SK-N-SH (cell line): Measurements from ENCODE around the gene TLNRD1. TPM values are rescaled to one million over a fixed set of nuclear protein-coding genes. Genes with fewer than 3 reads are reported as not detected.

ENCODE experiments used
- CTCF ChIA-PET: fragments of 300-600, 350-600 bp; formaldehyde crosslinking; extraction: SDS; loops from one replicate; lab custom pipeline; 2021; lab: Yijun Ruan, JAX
- POLR2A ChIA-PET: fragments of 350-600 bp; sonication (Branson Sonifier 250); formaldehyde crosslinking; extraction: SDS; loops from one replicate; lab custom pipeline; 2020; ENCODE audit warnings: antibody characterized with exemption, inconsistent platforms; lab: Yijun Ruan, JAX
- DNase-seq: peaks from one replicate; pipeline ENCODE4 v3.0.0; 2012
- H2AFZ ChIP-seq: fragments of 200-600 bp; sonication (generic); 2 replicates; pipeline ENCODE4 v1.8.1; 2016; ENCODE audit warnings: antibody characterized with exemption, mild to moderate bottlenecking, low read depth
- H3F3A ChIP-seq: fragments of 200-600 bp; sonication (generic); replicated peaks from 2 replicates; pipeline ENCODE3; 2016; ENCODE audit warnings: antibody characterized with exemption, mild to moderate bottlenecking; ENCODE audit not compliant: insufficient read depth
- H3K27ac ChIP-seq, 2 experiments: fragments of 200-500 bp in 1 of 2; fragments of 200-600 bp in 1 of 2; sonication (Bioruptor generic) in 1 of 2; sonication (generic), shearing (Covaris generic) in 1 of 2; 2 replicates each; pipeline versions ENCODE4 v1.5.1 to v1.6.1; 2014 to 2016; ENCODE audit warnings: low read depth in 2 of 2, inconsistent platforms in 1 of 2, low read length in 1 of 2, mild to moderate bottlenecking in 1 of 2, mixed read lengths in 1 of 2
- H3K27me3 ChIP-seq: fragments of 200-600 bp; sonication (generic), shearing (Covaris generic); 2 replicates; pipeline ENCODE4 v1.6.1; 2016; ENCODE audit warnings: mixed run types; ENCODE audit not compliant: insufficient read depth
- H3K36me3 ChIP-seq, 2 experiments: fragments of 200-500 bp in 1 of 2; fragments of 200-600 bp in 1 of 2; sonication (Bioruptor generic) in 1 of 2; sonication (generic) in 1 of 2; replicated peaks in 1 of 2; 2 replicates each; pipeline versions ENCODE3 to v1.5.1; 2014 to 2016; ENCODE audit warnings: low read length in 1 of 2, mild to moderate bottlenecking in 1 of 2; ENCODE audit not compliant: insufficient read depth in 2 of 2, control insufficient read depth in 1 of 2
- H3K4me1 ChIP-seq, 2 experiments: fragments of 200-500 bp in 1 of 2; fragments of 200-600 bp in 1 of 2; sonication (Bioruptor generic) in 1 of 2; sonication (generic), shearing (Covaris generic) in 1 of 2; 2 replicates each; pipeline versions ENCODE4 v1.5.1 to v1.6.1; 2014 to 2016; ENCODE audit warnings: low read depth in 1 of 2, low read length in 1 of 2, mixed run types in 1 of 2; ENCODE audit not compliant: insufficient read depth in 2 of 2, control insufficient read depth in 1 of 2
- H3K4me2 ChIP-seq: fragments of 200-600 bp; sonication (generic), shearing (Covaris generic); 2 replicates; pipeline ENCODE4 v1.6.1; 2017; ENCODE audit warnings: mixed run types
- H3K4me3 ChIP-seq, 2 experiments: fragments of 200-500 bp in 1 of 2; fragments of 200-600 bp in 1 of 2; sonication (Bioruptor generic) in 1 of 2; sonication (generic), shearing (Covaris generic) in 1 of 2; 2 replicates each; pipeline versions ENCODE4 v1.5.1 to v1.8.1; 2014 to 2016; ENCODE audit warnings: low read depth in 2 of 2, inconsistent platforms in 1 of 2, low read length in 1 of 2, mild to moderate bottlenecking in 1 of 2, mixed read lengths in 1 of 2, moderate library complexity in 1 of 2
- H3K79me2 ChIP-seq: fragments of 200-600 bp; sonication (generic); 2 replicates; pipeline ENCODE4 v1.8.1; 2017; ENCODE audit warnings: mild to moderate bottlenecking; ENCODE audit not compliant: insufficient read depth
- H3K9ac ChIP-seq: fragments of 200-600 bp; sonication (generic); 2 replicates; pipeline ENCODE4 v1.6.1; 2017; ENCODE audit warnings: mixed run types
- H3K9me2 ChIP-seq: fragments of 200-600 bp; sonication (generic); 2 replicates; pipeline ENCODE4 v1.6.1; 2017; ENCODE audit warnings: mixed run types
- H3K9me3 ChIP-seq: fragments of 200-600 bp; sonication (generic); 2 replicates; pipeline ENCODE4 v1.6.1; 2017; ENCODE audit warnings: mixed run types, mild to moderate bottlenecking, moderate library complexity
- H4K20me1 ChIP-seq: fragments of 200-600 bp; sonication (generic); 2 replicates; pipeline ENCODE4 v1.6.1; 2017; ENCODE audit warnings: mild to moderate bottlenecking, mixed run types; ENCODE audit not compliant: insufficient read depth
- CHD2 ChIP-seq: fragments of 150-350 bp; IDR thresholded peaks from 2 replicates; pipeline ENCODE4 v1.6.1; 2018; ENCODE audit warnings: low read length; ENCODE audit not compliant: partially characterized antibody
- CTCF ChIP-seq: fragments of 200-600 bp; sonication (generic); IDR thresholded peaks from 2 replicates; pipeline ENCODE4 v1.6.1; 2017; ENCODE audit warnings: antibody characterized with exemption, mild to moderate bottlenecking, moderate library complexity
- FOSL2 ChIP-seq: IDR thresholded peaks from 2 replicates; pipeline ENCODE4 v1.4.0; 2012; ENCODE audit warnings: low read depth, mild to moderate bottlenecking, moderate library complexity, borderline replicate concordance
- FOXJ3 ChIP-seq: sonication (generic); formaldehyde crosslinking; IDR thresholded peaks from 2 replicates; pipeline ENCODE4 v1.5.1; 2020; ENCODE audit warnings: mild to moderate bottlenecking, missing genetic modification reagents
- FOXM1 ChIP-seq: IDR thresholded peaks from 2 replicates; pipeline ENCODE4 v1.4.0; 2012; ENCODE audit warnings: low read depth, mild to moderate bottlenecking
- GABPA ChIP-seq: IDR thresholded peaks from 2 replicates; pipeline ENCODE4 v1.4.0; 2012; ENCODE audit warnings: low read depth, mild to moderate bottlenecking
- IRF3 ChIP-seq: fragments of 150-350 bp; IDR thresholded peaks from 2 replicates; pipeline ENCODE4 v1.6.1; 2016; ENCODE audit warnings: mild to moderate bottlenecking, low read depth, low read length
- PBX3 ChIP-seq: IDR thresholded peaks from 2 replicates; pipeline ENCODE4; 2012
- POLR2AphosphoS5 ChIP-seq: IDR thresholded peaks from 2 replicates; pipeline ENCODE4 v1.6.1; 2012; ENCODE audit warnings: low read depth, low read length
- RAD21 ChIP-seq: IDR thresholded peaks from 2 replicates; pipeline ENCODE4 v1.6.1; 2012; ENCODE audit warnings: mild to moderate bottlenecking, low read length
- RCOR1 ChIP-seq: fragments of 150-350 bp; IDR thresholded peaks from 2 replicates; pipeline ENCODE4 v1.6.1; 2017; ENCODE audit warnings: antibody characterized with exemption, low read length
- REST ChIP-seq: IDR thresholded peaks from 2 replicates; pipeline ENCODE4 v1.6.1; 2012; ENCODE audit warnings: mild to moderate bottlenecking, low read depth, low read length, moderate library complexity
- SIN3A ChIP-seq: IDR thresholded peaks from 2 replicates; pipeline ENCODE4 v1.6.1; 2012; ENCODE audit warnings: low read depth, mild to moderate bottlenecking, low read length, moderate library complexity, borderline replicate concordance
- TEAD4 ChIP-seq: IDR thresholded peaks from 2 replicates; pipeline ENCODE4 v1.4.0; 2012; ENCODE audit warnings: mild to moderate bottlenecking, borderline replicate concordance; ENCODE audit not compliant: insufficient read depth
- USF1 ChIP-seq: IDR thresholded peaks from 2 replicates; pipeline ENCODE4 v1.4.0; 2012; ENCODE audit warnings: low read depth, borderline replicate concordance
- ZBTB33 ChIP-seq: IDR thresholded peaks from 2 replicates; pipeline ENCODE4 v1.4.0; 2012; ENCODE audit warnings: low read depth, borderline replicate concordance
- WGBS: methylation state at CpG from one replicate; pipeline ENCODE4 v1.1.6; 2017; ENCODE audit warnings: low lambda C conversion rate; 5-methylcytosine and 5-hydroxymethylcytosine counted together
- polyA plus RNA-seq, 3 experiments: library from polyadenylated mRNA; depleted of rRNA; stranded (reverse); fragments of >200 nt; gene quantifications; 2 replicates each; pipeline ENCODE4 v1.2.3, GENCODE V29; 2012

TLNRD1 gene
- polyA plus RNA-seq, 1 of the 3 experiments (the other 2 are of a cell fraction) = 5.0 TPM

- TF ChIP-seq IRF3 (no peak), ZBTB33 (no peak)
- TF ChIP-seq, all 33 proteins: peak for 0
Measured at GRCh38 chr15:81043281-81043934, 42.7 kb downstream of the TLNRD1 start (continued).

GRCh38 chr15:81043935-81044575 is 43.3 kb downstream of the TLNRD1 start:
- Histone ChIP-seq H3K4me1 (no peaks in the 10 kb centered on the region), H3K4me2 (no peak overlapping the region), H3K79me2 (no peaks in the 10 kb centered on the region), H3K27ac (no peak overlapping the region), H3F3A (no peaks in the 10 kb centered on the region), H2AFZ (no peak overlapping the region), H3K9me3 (no peaks in the 10 kb centered on the region), H3K27me3 (no peaks in the 10 kb centered on the region), H3K36me3 (no peaks in the 10 kb centered on the region), H3K9ac (no peak overlapping the region), H3K4me3 (no peak overlapping the region), H4K20me1 (no peaks in the 10 kb centered on the region), H3K9me2 (no peaks in the 10 kb centered on the region)
- ChIA-PET CTCF (no interaction called here), POLR2A (no interaction called here)
- TF ChIP-seq REST (no peak), GABPA (no peak), RAD21 (no peak), CHD2 (no peak), CTCF (no peak), RCOR1 (no peak), TEAD4 (no peak), PBX3 (no peak), POLR2AphosphoS5 (no peak), SIN3A (no peak), FOXM1 (no peak), FOXJ3 (CRISPR knock-in tag) (no peak), IRF3 (no peak), FOSL2 (no peak), USF1 (no peak)
- no peak for DNase-seq
- WGBS = 63% methylated on average over 6 of the region's 6 CpGs
